HL-60 (cell line): ENCODE measurements around the gene CNP.

Source experiments
- CTCF ChIP-seq: IDR thresholded peaks from one replicate; pipeline ENCODE4 v1.5.1; 2011; ENCODE audit warnings: low read length, control low read depth, inconsistent platforms; ENCODE audit not compliant: insufficient read depth
- GABPA ChIP-seq: IDR thresholded peaks from 2 replicates; pipeline ENCODE4 v1.6.1; 2012; ENCODE audit warnings: low read depth
- POLR2AphosphoS5 ChIP-seq: IDR thresholded peaks from 2 replicates; pipeline ENCODE4 v1.6.1; 2012; ENCODE audit warnings: low read depth
- REST ChIP-seq: IDR thresholded peaks from 2 replicates; pipeline ENCODE4 v1.6.1; 2012; ENCODE audit warnings: low read depth; ENCODE audit not compliant: insufficient replicate concordance
- SPI1 ChIP-seq: IDR thresholded peaks from 2 replicates; pipeline ENCODE4 v1.6.1; 2012; ENCODE audit warnings: low read depth, mild to moderate bottlenecking, borderline replicate concordance

DNA sequence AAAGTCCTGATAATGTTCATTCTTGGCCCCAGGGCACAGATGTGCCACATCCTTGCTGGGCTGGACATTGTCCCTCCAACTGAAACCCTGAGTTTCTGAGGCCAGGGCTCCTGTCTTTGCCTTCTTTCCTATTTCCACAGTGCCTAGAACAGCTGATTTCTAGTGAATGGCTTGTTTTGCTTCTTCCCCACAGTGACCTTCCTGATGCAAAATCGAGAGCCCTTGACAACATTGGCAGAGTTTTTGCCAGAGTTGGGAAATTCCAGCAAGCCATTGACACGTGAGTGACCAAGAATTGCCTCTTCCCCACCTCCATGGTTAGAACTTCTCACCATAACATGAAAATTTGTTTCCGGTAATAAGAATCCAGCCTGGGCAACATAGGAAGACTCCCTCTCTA lies 21.7 kb upstream of the CNP start:
- no peak for TF ChIP-seq CTCF
- TF ChIP-seq SPI1 = no peak
- no peak for TF ChIP-seq POLR2AphosphoS5
- no peak for TF ChIP-seq REST
- TF ChIP-seq GABPA = no peak
